ENCODE data around the gene LRRC34.

The LRRC34 gene

GRCh38 chr3:169848741-169849140 is 36.0 kb upstream of the LRRC34 start:
- ChIA-PET CTCF (no interaction called here), POLR2A (no interaction called here)
- TF ChIP-seq TARDBP (IDR thresholded peaks at IDR 0.05) (no peak), L3MBTL2 (conservative IDR thresholded peaks at IDR 0.05) (no peak), HDGF (IDR thresholded peaks at IDR 0.05; ENCODE audit: borderline replicate concordance) (no peak), FOXM1 (IDR thresholded peaks at IDR 0.05; ENCODE audit: borderline replicate concordance) (no peak), SP1 (IDR thresholded peaks at IDR 0.05) (no peak), LEF1 (IDR thresholded peaks at IDR 0.05; ENCODE audit: borderline replicate concordance) (no peak), SUZ12 (IDR thresholded peaks at IDR 0.05) (no peak), BHLHE40 (IDR thresholded peaks at IDR 0.05; ENCODE audit: borderline replicate concordance) (no peak), ARNT (IDR thresholded peaks at IDR 0.05) (no peak), ELF4 (IDR thresholded peaks at IDR 0.05) (no peak), NFRKB (IDR thresholded peaks at IDR 0.05) (no peak), ZNF384 (IDR thresholded peaks at IDR 0.05) (no peak), CTBP1 (IDR thresholded peaks at IDR 0.05; ENCODE audit: borderline replicate concordance) (no peak), PKNOX1 (IDR thresholded peaks at IDR 0.05) (no peak), FOXK2 (IDR thresholded peaks at IDR 0.05) (no peak), FOXA1 (IDR thresholded peaks at IDR 0.05) (no peak)
- DNase-seq (ENCODE audit: extremely low spot score), result no peak

GRCh38 chr3:169847896-169848295 is 35.2 kb upstream of the LRRC34 start:
- TF ChIP-seq L3MBTL2 (conservative IDR thresholded peaks at IDR 0.05), result no peak
- no peak for TF ChIP-seq BHLHE40 (IDR thresholded peaks at IDR 0.05; ENCODE audit: borderline replicate concordance)
- no peak for TF ChIP-seq HDGF (IDR thresholded peaks at IDR 0.05; ENCODE audit: borderline replicate concordance)
- TF ChIP-seq FOXK2 (IDR thresholded peaks at IDR 0.05), result no peak
- TF ChIP-seq ARNT (IDR thresholded peaks at IDR 0.05), result no peak
- no peak for TF ChIP-seq FOXM1 (IDR thresholded peaks at IDR 0.05; ENCODE audit: borderline replicate concordance)
- TF ChIP-seq PKNOX1 (IDR thresholded peaks at IDR 0.05), result no peak
- no peak for TF ChIP-seq ZNF384 (IDR thresholded peaks at IDR 0.05)
- no peak for TF ChIP-seq SUZ12 (IDR thresholded peaks at IDR 0.05)
- TF ChIP-seq TARDBP (IDR thresholded peaks at IDR 0.05), result no peak
- no peak for TF ChIP-seq CTBP1 (IDR thresholded peaks at IDR 0.05; ENCODE audit: borderline replicate concordance)
- no peak for TF ChIP-seq FOXA1 (IDR thresholded peaks at IDR 0.05)
- no peak for TF ChIP-seq LEF1 (IDR thresholded peaks at IDR 0.05; ENCODE audit: borderline replicate concordance)
- no peak for TF ChIP-seq SP1 (IDR thresholded peaks at IDR 0.05)
- CTCF ChIA-PET, result no interaction called here
- DNase-seq (ENCODE audit: extremely low spot score), result no peak
- POLR2A ChIA-PET, result no interaction called here

GRCh38 chr3:169846458-169847193 is 33.9 kb upstream of the LRRC34 start:
- DNase-seq (ENCODE audit: extremely low spot score), result no peak
- TF ChIP-seq LEF1 (IDR thresholded peaks at IDR 0.05; ENCODE audit: borderline replicate concordance) (no peak), SUZ12 (IDR thresholded peaks at IDR 0.05) (no peak)
- CTCF ChIA-PET, result no interaction called here
- POLR2A ChIA-PET, result no interaction called here

- no peak for TF ChIP-seq HDGF (IDR thresholded peaks at IDR 0.05; ENCODE audit: borderline replicate concordance)
- no peak for DNase-seq (ENCODE audit: extremely low spot score)
- POLR2A ChIA-PET, result no interaction called here
- CTCF ChIA-PET, result no interaction called here
These were observed 30.3 kb upstream of the LRRC34 start for GRCh38 chr3:169842960-169843359.

- ChIA-PET CTCF (no interaction called here), POLR2A (no interaction called here)
- TF ChIP-seq PKNOX1 (IDR thresholded peaks at IDR 0.05) (no peak), FOXM1 (IDR thresholded peaks at IDR 0.05; ENCODE audit: borderline replicate concordance) (no peak), TARDBP (IDR thresholded peaks at IDR 0.05) (no peak), LEF1 (IDR thresholded peaks at IDR 0.05; ENCODE audit: borderline replicate concordance) (no peak), FOXA1 (IDR thresholded peaks at IDR 0.05) (no peak), ARNT (IDR thresholded peaks at IDR 0.05) (no peak), SUZ12 (IDR thresholded peaks at IDR 0.05) (no peak), SP1 (IDR thresholded peaks at IDR 0.05) (no peak), BHLHE40 (IDR thresholded peaks at IDR 0.05; ENCODE audit: borderline replicate concordance) (no peak), ZNF384 (IDR thresholded peaks at IDR 0.05) (no peak), HDGF (IDR thresholded peaks at IDR 0.05; ENCODE audit: borderline replicate concordance) (no peak)
- DNase-seq (ENCODE audit: extremely low spot score), result no peak
These were observed 28.5 kb upstream of the LRRC34 start for GRCh38 chr3:169841171-169841570.

GRCh38 chr3:169838511-169839030 is 25.9 kb upstream of the LRRC34 start:
- TF ChIP-seq SUZ12 (IDR thresholded peaks at IDR 0.05) (no peak), ZNF384 (IDR thresholded peaks at IDR 0.05) (no peak), SP1 (IDR thresholded peaks at IDR 0.05) (no peak), BHLHE40 (IDR thresholded peaks at IDR 0.05; ENCODE audit: borderline replicate concordance) (no peak), L3MBTL2 (conservative IDR thresholded peaks at IDR 0.05) (no peak), ELF4 (IDR thresholded peaks at IDR 0.05) (no peak), FOXA1 (IDR thresholded peaks at IDR 0.05) (no peak), TARDBP (IDR thresholded peaks at IDR 0.05) (no peak), FOXK2 (IDR thresholded peaks at IDR 0.05) (no peak), NFRKB (IDR thresholded peaks at IDR 0.05) (no peak), CTBP1 (IDR thresholded peaks at IDR 0.05; ENCODE audit: borderline replicate concordance) (no peak), LEF1 (IDR thresholded peaks at IDR 0.05; ENCODE audit: borderline replicate concordance) (no peak), PKNOX1 (IDR thresholded peaks at IDR 0.05) (no peak), ARNT (IDR thresholded peaks at IDR 0.05) (no peak)
- ChIA-PET CTCF (no interaction called here), POLR2A (no interaction called here)
- no peak for DNase-seq (ENCODE audit: extremely low spot score)

Data from HEK293T (cell line).